WERI-Rb-1 (cell line): ENCODE data around the gene EDC3.
"Not testable (repeated sequence)": the region's sequence is repeated elsewhere in the genome, so short reads cannot be mapped to it uniquely, and the experiment has no call there.

ENCODE experiments used
- DNase-seq: peaks from one replicate; pipeline ENCODE4 v3.0.0-alpha.2; 2020
- H3K27ac ChIP-seq: fragments of 250-450 bp; sonication (Bioruptor Pico); 2 replicates; pipeline ENCODE4 v1.5.1; 2020; ENCODE audit warnings: mild to moderate bottlenecking, moderate library complexity
- H3K27me3 ChIP-seq: fragments of 250-450 bp; sonication (Bioruptor Pico); 2 replicates; pipeline ENCODE4 v1.5.1; 2021; ENCODE audit warnings: mild to moderate bottlenecking, low read depth, moderate library complexity; ENCODE audit not compliant: insufficient read depth, severe bottlenecking
- H3K36me3 ChIP-seq: fragments of 250-450 bp; sonication (Bioruptor Pico); 2 replicates; pipeline ENCODE4 v1.5.1; 2020; ENCODE audit warnings: mild to moderate bottlenecking, moderate library complexity
- H3K4me3 ChIP-seq: 2 replicates; pipeline ENCODE4 v1.5.1; 2011; ENCODE audit warnings: low read depth, mild to moderate bottlenecking, control low read depth, low read length
- H3K9me3 ChIP-seq: fragments of 250-450 bp; sonication (Bioruptor Pico); 2 replicates; pipeline ENCODE4 v1.5.1; 2021; ENCODE audit warnings: mild to moderate bottlenecking, moderate library complexity; ENCODE audit not compliant: severe bottlenecking
- TF ChIP-seq, protein P1 (sequence below): IDR thresholded peaks from 2 replicates; pipeline ENCODE4 v1.5.1; 2011; ENCODE audit warnings: low read depth, mild to moderate bottlenecking, control low read depth, inconsistent platforms, low read length

EDC3 gene

DNA sequence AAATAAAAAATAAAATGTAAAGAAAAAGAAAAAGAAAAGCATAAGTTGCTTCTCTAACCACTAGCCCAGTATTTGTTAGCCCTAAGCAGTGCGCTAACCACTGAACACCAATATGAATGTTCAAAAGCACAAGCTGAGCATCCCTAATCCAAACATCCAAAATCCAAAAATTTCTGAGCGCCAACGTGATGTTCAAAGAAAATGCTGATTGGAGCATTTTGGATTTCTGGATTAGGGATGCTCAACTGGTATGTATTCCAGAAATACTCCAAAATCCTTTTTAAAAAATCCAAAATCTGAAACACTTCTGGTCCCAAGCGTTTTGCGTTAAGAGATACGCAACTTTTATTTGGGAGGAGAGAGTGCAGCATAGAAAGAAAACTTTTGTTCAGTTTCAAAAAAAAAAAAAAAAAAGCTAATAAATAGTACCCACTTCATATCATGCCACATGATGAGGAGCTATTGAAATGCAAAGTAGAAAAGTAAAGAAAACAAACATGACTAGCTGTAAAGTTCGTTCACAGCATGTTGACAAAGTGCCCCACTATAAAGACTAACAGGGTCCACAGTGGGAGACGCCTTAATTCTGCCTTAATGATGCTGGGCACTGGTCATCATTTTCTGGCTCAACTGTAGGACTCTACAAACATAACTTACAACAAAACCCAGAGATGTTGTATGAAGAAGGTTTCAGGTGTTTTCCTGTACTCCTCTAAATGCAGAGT is 32.4 kb downstream of the EDC3 start:
- TF ChIP-seq, protein P1, sequence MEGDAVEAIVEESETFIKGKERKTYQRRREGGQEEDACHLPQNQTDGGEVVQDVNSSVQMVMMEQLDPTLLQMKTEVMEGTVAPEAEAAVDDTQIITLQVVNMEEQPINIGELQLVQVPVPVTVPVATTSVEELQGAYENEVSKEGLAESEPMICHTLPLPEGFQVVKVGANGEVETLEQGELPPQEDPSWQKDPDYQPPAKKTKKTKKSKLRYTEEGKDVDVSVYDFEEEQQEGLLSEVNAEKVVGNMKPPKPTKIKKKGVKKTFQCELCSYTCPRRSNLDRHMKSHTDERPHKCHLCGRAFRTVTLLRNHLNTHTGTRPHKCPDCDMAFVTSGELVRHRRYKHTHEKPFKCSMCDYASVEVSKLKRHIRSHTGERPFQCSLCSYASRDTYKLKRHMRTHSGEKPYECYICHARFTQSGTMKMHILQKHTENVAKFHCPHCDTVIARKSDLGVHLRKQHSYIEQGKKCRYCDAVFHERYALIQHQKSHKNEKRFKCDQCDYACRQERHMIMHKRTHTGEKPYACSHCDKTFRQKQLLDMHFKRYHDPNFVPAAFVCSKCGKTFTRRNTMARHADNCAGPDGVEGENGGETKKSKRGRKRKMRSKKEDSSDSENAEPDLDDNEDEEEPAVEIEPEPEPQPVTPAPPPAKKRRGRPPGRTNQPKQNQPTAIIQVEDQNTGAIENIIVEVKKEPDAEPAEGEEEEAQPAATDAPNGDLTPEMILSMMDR: no peak
- H3K27me3 ChIP-seq: no peaks in the 10 kb centered on the region
- no peak overlapping the region for H3K4me3 ChIP-seq
- no peak for DNase-seq
- no peak overlapping the region for H3K27ac ChIP-seq
- H3K9me3 ChIP-seq: no peaks in the 10 kb centered on the region
- peaks cover 13% of the 10 kb centered on the region; the same call in 1 of the 2 replicates for H3K36me3 ChIP-seq

DNA sequence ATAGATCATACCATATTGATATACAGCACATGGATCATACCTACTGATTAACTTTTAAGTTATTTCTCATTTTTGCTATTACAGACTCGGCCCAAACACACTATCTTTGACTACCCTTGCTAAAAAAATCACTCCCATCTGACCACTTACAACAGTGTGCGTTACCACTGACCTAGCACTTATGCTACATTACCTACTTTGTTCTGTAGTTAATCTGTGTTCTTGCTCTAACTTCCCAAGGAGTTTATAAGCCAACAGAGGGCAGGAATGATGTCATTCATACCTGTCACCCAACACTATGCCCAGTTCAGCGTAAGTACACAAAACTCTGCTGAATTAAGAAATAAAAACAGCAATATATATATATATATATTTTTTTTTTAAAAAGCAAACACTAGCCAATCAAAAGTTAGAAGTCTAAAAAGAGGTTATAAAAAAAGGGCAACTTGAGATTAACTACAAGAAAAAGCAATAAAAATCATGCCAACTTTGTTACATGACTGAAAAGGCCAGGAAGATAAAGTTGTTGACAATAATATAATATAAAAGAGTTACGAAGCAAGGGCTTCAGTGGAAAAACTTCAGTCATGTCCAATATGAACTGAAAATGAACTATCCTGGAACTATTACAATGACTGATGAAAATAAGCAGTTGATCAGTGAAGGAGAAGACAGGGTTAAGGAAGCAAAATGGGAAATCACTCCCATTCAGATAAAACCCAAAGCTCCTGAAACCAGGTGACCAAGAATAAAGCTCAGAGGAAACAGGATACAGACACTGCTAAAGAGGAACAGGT is 33.6 kb downstream of the EDC3 start:
- Histone ChIP-seq H3K27ac (no peak overlapping the region), H3K9me3 (no peaks in the 10 kb centered on the region), H3K27me3 (no peaks in the 10 kb centered on the region), H3K36me3 (peaks cover 4% of the 10 kb centered on the region; the same call in 1 of the 2 replicates), H3K4me3 (no peak overlapping the region)
- no peak for DNase-seq
- TF ChIP-seq, protein P1: no peak

DNA sequence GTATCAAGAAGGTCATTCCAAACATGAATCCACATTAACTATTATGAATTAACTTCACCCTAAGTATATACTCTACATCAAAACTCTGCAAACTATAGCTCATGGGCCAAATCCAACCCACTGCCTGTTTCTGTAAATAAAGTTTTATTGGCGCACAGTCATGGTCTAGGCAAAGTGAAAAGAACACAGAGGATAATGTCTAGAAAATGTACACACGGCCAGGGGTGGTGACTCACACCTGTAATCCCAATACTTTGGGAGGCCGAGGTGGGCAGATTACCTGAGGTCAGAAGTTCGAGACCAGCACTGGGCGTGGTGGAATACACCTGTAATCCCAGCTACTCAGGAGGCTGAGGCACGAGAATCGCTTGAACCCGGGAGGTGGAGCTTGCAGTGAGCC is 34.5 kb downstream of the EDC3 start:
- not testable (repeated sequence) for H3K4me3 ChIP-seq, H3K27me3 ChIP-seq, DNase-seq, H3K27ac ChIP-seq, H3K9me3 ChIP-seq, H3K36me3 ChIP-seq

DNA sequence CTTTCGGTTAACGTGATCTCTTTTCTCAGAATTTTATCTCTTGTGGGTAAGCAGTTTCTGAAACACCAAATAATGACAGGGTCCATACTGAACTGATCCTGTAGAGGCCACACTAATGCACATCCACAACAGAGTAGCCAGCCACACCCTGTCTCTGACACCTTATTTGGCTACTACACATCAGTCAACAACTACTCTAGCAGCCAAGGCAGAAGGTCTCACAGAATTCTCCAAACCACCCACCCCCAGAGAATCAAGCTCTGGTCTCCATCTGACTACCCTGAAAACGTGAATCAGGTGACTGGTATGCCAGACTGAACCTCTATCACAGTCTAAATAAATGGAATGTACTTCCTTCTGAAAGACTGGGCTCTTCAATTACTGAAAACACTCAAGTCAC is 38.0 kb downstream of the EDC3 start:
- no peak for DNase-seq
- TF ChIP-seq, protein P1: no peak

DNA sequence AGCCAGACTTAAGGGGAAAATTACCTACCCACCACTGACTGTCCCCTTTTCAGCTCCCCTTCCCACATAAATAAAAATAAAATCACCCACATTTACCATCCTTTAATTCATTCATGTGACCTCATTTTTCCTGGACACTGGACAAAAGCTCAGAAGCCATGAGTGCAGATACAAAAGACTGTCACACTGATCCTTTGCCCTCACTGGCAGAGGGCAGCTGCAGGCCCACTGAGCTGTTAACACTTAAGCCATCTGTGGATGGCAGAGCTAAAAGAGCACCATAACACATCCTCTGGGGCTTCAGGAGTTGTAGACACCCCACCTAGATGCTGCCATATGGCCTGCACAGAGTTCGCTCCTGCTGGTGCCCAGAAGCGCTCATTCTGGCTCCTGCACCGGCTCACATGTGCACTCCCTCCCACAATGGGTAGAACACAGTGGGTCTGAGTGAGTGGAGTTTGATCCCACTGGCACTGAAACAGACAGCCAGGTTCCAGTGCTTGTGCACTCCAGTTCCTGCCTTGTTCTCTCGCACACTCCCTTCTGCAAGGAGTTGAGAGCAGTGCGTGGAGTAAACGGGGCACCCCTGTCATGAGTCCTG is 38.8 kb downstream of the EDC3 start:
- Histone ChIP-seq H3K27ac (no peak overlapping the region), H3K27me3 (no peaks in the 10 kb centered on the region), H3K36me3 (peaks cover 22% of the 10 kb centered on the region), H3K9me3 (no peaks in the 10 kb centered on the region), H3K4me3 (no peak overlapping the region)
- no peak for DNase-seq
- TF ChIP-seq, protein P1: no peak

More for the DNA sequence above, 38.0 kb downstream of the EDC3 start:
- peaks cover 22% of the 10 kb centered on the region for H3K36me3 ChIP-seq
- H3K4me3 ChIP-seq: no peak overlapping the region
- H3K9me3 ChIP-seq: no peaks in the 10 kb centered on the region
- H3K27me3 ChIP-seq: no peaks in the 10 kb centered on the region
- H3K27ac ChIP-seq: no peak overlapping the region

DNA sequence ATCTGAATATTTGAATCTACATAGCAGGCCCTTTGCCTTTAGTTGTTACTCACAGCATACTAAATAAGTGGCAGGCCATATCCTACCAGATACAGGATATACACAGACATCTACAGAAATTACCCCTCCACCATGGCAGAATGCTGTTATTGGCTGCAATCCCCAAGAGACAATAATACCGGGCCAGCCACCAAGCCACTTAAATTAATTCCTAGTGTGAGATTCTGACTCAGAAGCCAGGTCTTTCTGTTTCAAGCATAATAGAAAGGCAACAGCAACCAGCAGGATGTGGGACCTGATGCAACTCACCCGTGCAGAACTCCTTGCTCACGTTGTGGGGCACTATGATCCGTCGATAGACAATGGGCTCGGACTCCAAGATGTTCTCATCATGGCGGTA is 40.4 kb downstream of the EDC3 start:
- Histone ChIP-seq H3K36me3 (peaks cover 26% of the 10 kb centered on the region), H3K27me3 (no peaks in the 10 kb centered on the region), H3K27ac (no peak overlapping the region), H3K9me3 (no peaks in the 10 kb centered on the region), H3K4me3 (no peak overlapping the region)
- no peak for DNase-seq
- TF ChIP-seq, protein P1: no peak
